CD8-positive, alpha-beta memory T cell (primary cell): ENCODE data around the gene OTUD3. TPM values are rescaled to one million over a fixed set of nuclear protein-coding genes. Genes with fewer than 3 reads are reported as not detected.

Experiments used
- CTCF ChIA-PET: fragments of 350-600 bp; sonication (Branson Sonifier 250); formaldehyde crosslinking; loops from one replicate; lab custom pipeline; 2021; ENCODE audit warnings: antibody characterized with exemption; lab: Charles Lee
- POLR2A ChIA-PET: fragments of 350-600 bp; sonication (Branson Sonifier 250); formaldehyde crosslinking; loops from one replicate; lab custom pipeline; 2021; ENCODE audit warnings: antibody characterized with exemption; lab: Charles Lee
- DNase-seq, 5 donors: peaks; one replicate each; pipeline versions ENCODE4 v3.0.0 to v3.0.0-alpha.2; 2020 to 2022; ENCODE audit warnings: mixed read lengths in 1 of 5
- H3K27ac ChIP-seq: one replicate; pipeline ENCODE4 v1.7.0; 2013; ENCODE audit warnings: low read depth, mild to moderate bottlenecking, low read length, moderate library complexity
- H3K27me3 ChIP-seq: 2 replicates; pipeline ENCODE4 v1.7.0; 2013; ENCODE audit warnings: low read length, mild to moderate bottlenecking; ENCODE audit not compliant: insufficient read depth, poor library complexity, severe bottlenecking
- H3K36me3 ChIP-seq: 2 replicates; pipeline ENCODE4 v1.7.0; 2013; ENCODE audit warnings: mild to moderate bottlenecking, low read length, moderate library complexity; ENCODE audit not compliant: insufficient read depth
- H3K4me1 ChIP-seq: 2 replicates; pipeline ENCODE4 v1.7.0; 2013; ENCODE audit warnings: mild to moderate bottlenecking, low read length, moderate library complexity; ENCODE audit not compliant: insufficient read depth
- H3K4me3 ChIP-seq: 2 replicates; pipeline ENCODE4 v1.7.0; 2013; ENCODE audit warnings: mild to moderate bottlenecking, low read length
- H3K9me3 ChIP-seq: 2 replicates; pipeline ENCODE4 v1.7.0; 2013; ENCODE audit warnings: mild to moderate bottlenecking, low read length
- H3K27ac Mint-ChIP-seq, 8 donors: one replicate each; pipeline ENCODE4 v1.8.0; 2020 to 2021; ENCODE audit warnings: mixed read lengths in 8 of 8, mild to moderate bottlenecking in 6 of 8, inconsistent platforms in 3 of 8, moderate library complexity in 3 of 8
- H3K27me3 Mint-ChIP-seq, 2 donors: one replicate each; pipeline ENCODE4 v1.8.0; 2020 to 2021; ENCODE audit warnings: mixed read lengths in 2 of 2, mild to moderate bottlenecking in 1 of 2, moderate library complexity in 1 of 2
- H3K36me3 Mint-ChIP-seq, 3 donors: one replicate each; pipeline ENCODE4 v1.8.0; 2020 to 2021; ENCODE audit warnings: mixed read lengths in 3 of 3, inconsistent platforms in 1 of 3, mild to moderate bottlenecking in 1 of 3
- H3K4me1 Mint-ChIP-seq, 3 donors: one replicate each; pipeline ENCODE4 v1.8.0; 2020 to 2021; ENCODE audit warnings: mixed read lengths in 3 of 3, inconsistent platforms in 1 of 3, mild to moderate bottlenecking in 1 of 3
- H3K4me3 Mint-ChIP-seq, 7 donors: one replicate each; pipeline ENCODE4 v1.8.0; 2020 to 2021; ENCODE audit warnings: mixed read lengths in 7 of 7, mild to moderate bottlenecking in 6 of 7, moderate library complexity in 4 of 7, inconsistent platforms in 2 of 7
- H3K9me3 Mint-ChIP-seq, 5 donors: one replicate each; pipeline ENCODE4 v1.8.0; 2020 to 2022; ENCODE audit warnings: mixed read lengths in 5 of 5, mild to moderate bottlenecking in 3 of 5, moderate library complexity in 2 of 5, inconsistent platforms in 1 of 5
- polyA plus RNA-seq: library from polyadenylated mRNA; unstranded; fragments of 300-500 nt; fragmentation: Illumina TruSeq; gene quantifications from one replicate; pipeline ENCODE4 v1.2.3, GENCODE V29; 2021
- total RNA-seq, 2 experiments: library from RNA; stranded (reverse); gene quantifications; one replicate each; pipeline ENCODE4 v1.2.3, GENCODE V29; 2021

Gene OTUD3
- total and polyA plus RNA-seq, 3 experiments from 2014 or later, result 1.1 to 7.9 (median 6.0) TPM

DNA sequence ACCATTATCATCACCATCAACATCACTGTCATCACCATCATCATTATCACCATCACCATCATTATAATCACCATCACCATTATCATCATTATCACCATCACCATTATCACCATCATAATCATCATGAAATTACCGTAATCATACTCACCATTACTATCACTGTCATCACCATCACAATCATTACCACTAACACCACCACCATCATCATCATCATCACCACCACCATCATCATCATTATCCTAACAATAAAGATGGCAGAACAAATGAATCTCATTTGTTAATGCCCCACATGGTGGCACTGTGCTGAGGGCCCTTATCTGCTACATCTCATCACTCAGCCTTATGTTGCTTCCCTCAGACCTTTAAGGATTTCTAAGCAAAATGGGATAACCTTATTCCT is 50.7 kb downstream of the OTUD3 start:
- Histone ChIP-seq H3K27ac (no peak overlapping the region), H3K9me3 (peaks cover 6% of the 10 kb centered on the region), H3K4me3 (no peak overlapping the region), H3K36me3 (no peaks in the 10 kb centered on the region), H3K4me1 (no peaks in the 10 kb centered on the region), H3K27me3 (no peaks in the 10 kb centered on the region)
- peaks cover 3 to 11% of the 10 kb centered on the region in 2 donors for H3K27me3 Mint-ChIP-seq
- peaks cover 0 to 16% (median 3%) of the 10 kb centered on the region in 3 donors for H3K36me3 Mint-ChIP-seq
- no peak overlapping the region for H3K27ac Mint-ChIP-seq
- H3K4me3 Mint-ChIP-seq, result no peak overlapping the region
- DNase-seq, result no peak
- H3K4me1 Mint-ChIP-seq, result no peaks in the 10 kb centered on the region
- H3K9me3 Mint-ChIP-seq, result peaks cover 14 to 33% (median 27%) of the 10 kb centered on the region in 5 donors
- POLR2A ChIA-PET, result no interaction called here
- CTCF ChIA-PET, result interaction anchor here (1.7 kb wide), 1 partner anchor 15 kb away, joined by 6 read pairs; no protein-coding TSS in a partner anchor

GRCh38 chr1:19934336-19934735 is 52.1 kb downstream of the OTUD3 start:
- H3K4me3 Mint-ChIP-seq, result no peak overlapping the region
- DNase-seq, result no peak
- CTCF ChIA-PET, result interaction anchor here (1.7 kb wide), 1 partner anchor 17 kb away, joined by 6 read pairs; no protein-coding TSS in a partner anchor

GRCh38 chr1:19936061-19936750 is 54.0 kb downstream of the OTUD3 start:
- no peaks in the 10 kb centered on the region for H3K36me3 ChIP-seq
- ChIA-PET CTCF (no interaction called here), POLR2A (interaction anchor here (0.7 kb wide), 1 partner anchor 9 kb away, joined by 4 read pairs; no protein-coding TSS in a partner anchor)
- peaks cover 14 to 23% (median 20%) of the 10 kb centered on the region in 5 donors for H3K9me3 Mint-ChIP-seq
- H3K4me3 Mint-ChIP-seq, result no peak overlapping the region
- DNase-seq, result no peak
- H3K4me3 ChIP-seq, result no peak overlapping the region
- no peak overlapping the region for H3K27ac ChIP-seq
- peaks cover 5 to 10% of the 10 kb centered on the region in 2 donors for H3K27me3 Mint-ChIP-seq
- peak overlapping the region in 1 of 8 donors; percentile 14 for H3K27ac Mint-ChIP-seq
- H3K4me1 Mint-ChIP-seq, result no peaks in the 10 kb centered on the region
- H3K4me1 ChIP-seq, result no peaks in the 10 kb centered on the region
- H3K27me3 ChIP-seq, result no peaks in the 10 kb centered on the region
- H3K9me3 ChIP-seq, result peaks cover 6% of the 10 kb centered on the region
- H3K36me3 Mint-ChIP-seq, result peaks cover 0 to 16% (median 3%) of the 10 kb centered on the region in 3 donors

More at GRCh38 chr1:19934336-19934735, 52.1 kb downstream of the OTUD3 start:
- H3K9me3 ChIP-seq, result peaks cover 6% of the 10 kb centered on the region
- H3K9me3 Mint-ChIP-seq, result peaks cover 14 to 33% (median 27%) of the 10 kb centered on the region in 5 donors
- H3K36me3 ChIP-seq, result no peaks in the 10 kb centered on the region
- peaks cover 3 to 8% of the 10 kb centered on the region in 2 donors for H3K27me3 Mint-ChIP-seq
- no peaks in the 10 kb centered on the region for H3K27me3 ChIP-seq
- POLR2A ChIA-PET, result no interaction called here
- peaks cover 0 to 16% (median 3%) of the 10 kb centered on the region in 3 donors for H3K36me3 Mint-ChIP-seq
- no peak overlapping the region for H3K4me3 ChIP-seq
- no peak overlapping the region for H3K27ac ChIP-seq
- H3K4me1 ChIP-seq, result no peaks in the 10 kb centered on the region
- H3K4me1 Mint-ChIP-seq, result no peaks in the 10 kb centered on the region
- H3K27ac Mint-ChIP-seq, result no peak overlapping the region

- Mint-ChIP-seq H3K27ac (no peak overlapping the region), H3K4me1 (no peaks in the 10 kb centered on the region), H3K9me3 (peaks cover 0 to 3% (median 0%) of the 10 kb centered on the region in 5 donors), H3K27me3 (peaks cover 2 to 10% of the 10 kb centered on the region in 2 donors), H3K36me3 (no peaks in the 10 kb centered on the region), H3K4me3 (no peak overlapping the region)
- CTCF ChIA-PET, result no interaction called here
- H3K4me1 ChIP-seq, result no peaks in the 10 kb centered on the region
- no peaks in the 10 kb centered on the region for H3K27me3 ChIP-seq
- H3K36me3 ChIP-seq, result no peaks in the 10 kb centered on the region
- no peaks in the 10 kb centered on the region for H3K9me3 ChIP-seq
- no peak overlapping the region for H3K4me3 ChIP-seq
- no peak for DNase-seq
- H3K27ac ChIP-seq, result no peak overlapping the region
- POLR2A ChIA-PET, result no interaction called here
Observed at GRCh38 chr1:19938472-19938871, 56.3 kb downstream of the OTUD3 start.

GRCh38 chr1:19940486-19941205 is 58.5 kb downstream of the OTUD3 start:
- H3K36me3 Mint-ChIP-seq, result peaks cover 0 to 2% (median 0%) of the 10 kb centered on the region in 3 donors
- no peak for DNase-seq
- Histone ChIP-seq H3K9me3 (no peaks in the 10 kb centered on the region), H3K27me3 (peaks cover 4% of the 10 kb centered on the region), H3K36me3 (no peaks in the 10 kb centered on the region), H3K4me3 (no peak overlapping the region), H3K4me1 (no peaks in the 10 kb centered on the region), H3K27ac (no peak overlapping the region)
- peaks cover 2 to 13% of the 10 kb centered on the region in 2 donors for H3K27me3 Mint-ChIP-seq
- no peaks in the 10 kb centered on the region for H3K4me1 Mint-ChIP-seq
- no peaks in the 10 kb centered on the region for H3K9me3 Mint-ChIP-seq
- CTCF ChIA-PET, result no interaction called here
- POLR2A ChIA-PET, result no interaction called here
- no peak overlapping the region for H3K27ac Mint-ChIP-seq
- no peak overlapping the region for H3K4me3 Mint-ChIP-seq

DNA sequence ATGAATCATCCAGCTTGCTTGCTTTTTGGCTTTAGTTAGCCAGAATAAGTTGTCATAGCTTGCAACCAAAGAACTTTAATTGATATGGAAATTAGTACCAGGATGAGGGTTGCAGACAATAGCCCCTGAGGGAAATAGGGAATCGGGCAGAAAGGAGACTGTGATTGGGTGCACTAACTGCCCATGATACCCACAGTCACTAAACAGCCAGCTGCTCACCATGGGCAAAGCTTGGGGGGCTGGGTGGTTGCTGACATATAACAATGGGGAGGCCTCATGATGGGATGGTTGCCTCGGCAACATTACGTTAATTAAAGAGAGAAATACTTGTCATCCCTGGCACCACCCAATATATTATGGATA is 59.0 kb downstream of the OTUD3 start:
- H3K27me3 ChIP-seq, result peaks cover 4% of the 10 kb centered on the region
- H3K36me3 Mint-ChIP-seq, result peaks cover 0 to 2% (median 0%) of the 10 kb centered on the region in 3 donors
- H3K4me3 Mint-ChIP-seq, result no peak overlapping the region
- no peaks in the 10 kb centered on the region for H3K9me3 Mint-ChIP-seq
- H3K4me1 ChIP-seq, result no peaks in the 10 kb centered on the region
- no peak overlapping the region for H3K27ac Mint-ChIP-seq
- no peak overlapping the region for H3K27ac ChIP-seq
- ChIA-PET CTCF (no interaction called here), POLR2A (no interaction called here)
- H3K27me3 Mint-ChIP-seq, result peaks cover 2 to 16% of the 10 kb centered on the region in 2 donors
- H3K36me3 ChIP-seq, result no peaks in the 10 kb centered on the region
- no peaks in the 10 kb centered on the region for H3K9me3 ChIP-seq
- H3K4me3 ChIP-seq, result no peak overlapping the region
- H3K4me1 Mint-ChIP-seq, result no peaks in the 10 kb centered on the region
- no peak for DNase-seq

GRCh38 chr1:19942088-19942487 is 59.9 kb downstream of the OTUD3 start:
- H3K9me3 Mint-ChIP-seq, result no peaks in the 10 kb centered on the region
- H3K4me3 ChIP-seq, result no peak overlapping the region
- no peaks in the 10 kb centered on the region for H3K36me3 ChIP-seq
- POLR2A ChIA-PET, result no interaction called here
- H3K4me1 ChIP-seq, result no peaks in the 10 kb centered on the region
- H3K27ac Mint-ChIP-seq, result no peak overlapping the region
- peaks cover 0 to 2% (median 0%) of the 10 kb centered on the region in 3 donors for H3K36me3 Mint-ChIP-seq
- no peaks in the 10 kb centered on the region for H3K9me3 ChIP-seq
- no peak overlapping the region for H3K27ac ChIP-seq
- peaks cover 4 to 23% of the 10 kb centered on the region in 2 donors for H3K27me3 Mint-ChIP-seq
- no peak overlapping the region for H3K4me3 Mint-ChIP-seq
- CTCF ChIA-PET, result no interaction called here
- H3K4me1 Mint-ChIP-seq, result no peaks in the 10 kb centered on the region
- DNase-seq, result no peak
- peaks cover 4% of the 10 kb centered on the region for H3K27me3 ChIP-seq

DNA sequence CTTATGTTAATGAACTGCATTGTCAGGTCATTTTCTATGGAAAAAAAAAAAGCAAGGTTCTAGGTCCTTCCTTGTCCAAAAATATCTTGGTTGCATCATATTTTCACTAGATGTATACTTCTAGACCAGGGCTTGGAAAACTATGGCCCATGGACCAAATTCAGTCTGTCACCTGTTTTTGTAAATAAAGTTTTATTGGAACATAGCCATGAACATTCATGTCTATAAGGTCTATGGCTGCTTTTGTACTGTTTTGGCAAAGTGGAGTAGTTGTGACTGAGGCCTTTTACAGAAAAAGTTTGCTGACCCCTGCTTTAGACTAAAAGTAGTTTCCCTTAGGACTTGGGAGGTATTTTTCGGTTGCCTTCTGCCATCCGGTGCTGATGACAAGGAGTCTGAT is 60.5 kb downstream of the OTUD3 start:
- Mint-ChIP-seq H3K36me3 (peaks cover 0 to 2% (median 0%) of the 10 kb centered on the region in 3 donors), H3K27ac (no peak overlapping the region), H3K9me3 (no peaks in the 10 kb centered on the region), H3K27me3 (peaks cover 4 to 24% of the 10 kb centered on the region in 2 donors), H3K4me3 (no peak overlapping the region), H3K4me1 (no peaks in the 10 kb centered on the region)
- CTCF ChIA-PET, result no interaction called here
- H3K27ac ChIP-seq, result no peak overlapping the region
- no peaks in the 10 kb centered on the region for H3K4me1 ChIP-seq
- no peaks in the 10 kb centered on the region for H3K9me3 ChIP-seq
- peaks cover 4% of the 10 kb centered on the region for H3K27me3 ChIP-seq
- no peak for DNase-seq
- no peaks in the 10 kb centered on the region for H3K36me3 ChIP-seq
- H3K4me3 ChIP-seq, result no peak overlapping the region
- POLR2A ChIA-PET, result no interaction called here
